ENCODE data around the gene GCNT1.
"Not testable (repeated sequence)": the region's sequence is repeated elsewhere in the genome, so short reads cannot be mapped to it uniquely, and the experiment has no call there.

GCNT1 gene

DNA sequence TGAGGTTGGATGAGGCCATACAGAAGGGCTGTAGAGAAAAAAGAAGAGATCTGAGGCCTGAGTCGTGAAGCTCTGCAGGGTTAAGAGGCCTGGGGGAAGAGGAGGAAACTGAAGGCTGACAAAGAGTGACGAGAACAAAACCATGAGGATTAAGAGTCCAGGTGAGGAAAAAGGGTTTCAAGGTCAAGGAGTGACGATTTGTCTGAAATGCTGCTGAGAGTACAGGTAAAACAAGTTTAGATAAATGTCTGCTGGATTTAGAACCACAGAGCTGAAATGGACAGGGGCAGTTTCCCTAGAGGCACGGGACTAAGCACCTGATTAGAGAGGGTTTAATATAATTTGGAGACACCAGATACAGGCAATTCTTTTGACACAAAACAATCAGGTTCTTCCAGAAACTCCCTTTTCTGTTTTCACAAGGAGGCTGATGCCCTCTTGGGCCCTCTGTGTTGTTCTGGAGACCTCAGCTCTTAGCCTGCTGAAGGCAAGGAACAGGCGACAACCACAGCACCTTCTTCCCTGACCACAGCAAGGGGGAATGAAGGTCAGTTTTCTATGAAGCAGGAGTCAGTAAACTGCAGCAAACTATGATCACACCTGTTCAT is 14.6 kb upstream of the GCNT1 start:
- no peak for DNase-seq

DNA sequence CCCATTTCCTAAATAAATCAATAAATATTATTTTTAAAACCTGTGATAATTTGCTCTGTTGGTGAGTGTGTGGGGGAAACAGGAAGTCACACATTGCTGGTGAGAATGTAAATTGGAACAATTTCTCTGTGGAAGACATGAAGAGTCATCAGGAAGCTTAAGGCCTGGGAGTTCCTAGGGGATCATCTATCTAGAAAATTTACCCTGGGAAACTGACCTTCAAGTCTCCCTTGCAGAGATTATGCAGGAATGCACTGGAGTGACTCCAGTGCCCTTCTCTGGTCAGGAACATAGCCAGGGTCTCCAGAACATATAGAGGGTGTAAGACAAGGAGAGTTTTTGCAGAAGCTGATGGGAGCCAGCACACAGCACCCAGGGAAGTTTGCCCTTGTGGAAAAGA is 13.0 kb upstream of the GCNT1 start:
- no peak for DNase-seq

DNA sequence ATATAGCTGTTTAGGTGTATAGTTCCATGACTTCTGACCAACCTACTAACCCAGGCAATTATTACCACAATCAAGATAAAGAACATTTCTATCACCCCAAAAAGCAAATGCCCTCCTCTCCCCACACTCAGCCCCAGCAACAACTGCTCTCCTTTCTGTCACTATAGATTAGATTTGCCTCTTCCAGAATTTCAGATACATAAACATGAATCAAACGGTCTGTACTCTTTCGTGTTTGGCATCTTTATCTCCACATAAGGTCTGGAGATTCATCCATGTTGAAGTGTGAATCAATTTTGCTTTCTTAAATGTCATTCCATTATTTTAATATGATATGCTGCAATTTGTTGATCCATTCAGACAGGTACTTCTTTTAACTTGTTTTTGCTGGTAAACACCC is 10.5 kb upstream of the GCNT1 start:
- no peak for DNase-seq

DNA sequence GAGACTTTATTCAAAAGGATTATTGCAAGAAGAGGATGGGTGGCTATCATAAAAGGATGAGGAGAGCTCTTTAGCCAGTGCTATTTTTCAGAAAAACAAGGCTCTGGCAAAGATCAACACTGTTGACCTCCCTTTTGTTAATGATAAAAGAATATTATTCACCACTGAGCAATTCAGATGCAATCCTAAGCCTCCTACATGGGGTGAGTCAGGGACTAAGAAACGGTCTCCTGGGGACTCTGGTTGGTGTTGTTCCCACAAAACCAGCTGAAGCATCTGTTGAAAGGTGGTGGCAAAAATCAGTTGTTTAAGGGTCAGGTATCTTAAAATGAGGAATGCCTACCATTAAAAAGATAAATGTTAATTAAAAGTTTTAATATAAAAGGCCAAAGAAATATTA is 7.7 kb upstream of the GCNT1 start:
- no peak for DNase-seq

DNA sequence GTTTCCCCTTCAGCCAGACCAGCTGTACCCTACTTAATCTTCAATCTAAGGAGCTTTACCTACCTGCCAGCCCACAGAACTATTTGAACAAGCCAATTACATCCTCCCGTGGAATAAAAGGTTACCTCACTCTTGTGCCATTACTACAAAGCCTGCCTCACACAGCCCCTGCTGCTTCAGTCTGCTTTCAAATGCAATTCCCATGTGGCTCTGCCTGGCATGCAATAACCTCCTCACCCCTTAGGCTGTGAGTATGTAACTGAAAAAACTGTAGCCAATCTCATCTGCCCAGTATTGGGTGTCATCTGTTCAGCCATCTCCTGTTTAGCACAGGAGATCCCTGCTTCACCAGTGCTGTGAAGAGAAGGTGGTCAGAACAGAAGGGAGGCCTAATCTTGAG is 6.1 kb upstream of the GCNT1 start:
- no peak for DNase-seq

DNA sequence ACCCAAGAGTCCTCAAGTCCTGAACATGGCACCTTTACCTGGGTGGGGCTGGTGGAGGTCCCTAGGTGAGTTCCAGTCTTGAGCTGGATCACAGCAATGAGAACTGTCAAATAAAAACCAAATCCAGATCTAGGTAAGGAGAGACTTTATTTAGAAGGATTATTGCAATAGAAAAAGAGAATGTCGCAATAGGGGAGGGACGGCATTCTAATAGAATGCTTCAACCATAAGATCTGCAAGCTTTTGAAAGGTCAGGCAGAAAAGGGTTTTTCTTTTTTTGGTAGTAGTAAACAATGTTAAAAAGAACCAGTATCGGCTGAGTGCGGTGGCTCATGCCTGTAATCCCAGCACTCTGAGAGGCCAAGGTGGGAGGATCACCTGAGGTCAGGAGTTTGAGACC is 5.2 kb upstream of the GCNT1 start:
- DNase-seq = no peak

DNA sequence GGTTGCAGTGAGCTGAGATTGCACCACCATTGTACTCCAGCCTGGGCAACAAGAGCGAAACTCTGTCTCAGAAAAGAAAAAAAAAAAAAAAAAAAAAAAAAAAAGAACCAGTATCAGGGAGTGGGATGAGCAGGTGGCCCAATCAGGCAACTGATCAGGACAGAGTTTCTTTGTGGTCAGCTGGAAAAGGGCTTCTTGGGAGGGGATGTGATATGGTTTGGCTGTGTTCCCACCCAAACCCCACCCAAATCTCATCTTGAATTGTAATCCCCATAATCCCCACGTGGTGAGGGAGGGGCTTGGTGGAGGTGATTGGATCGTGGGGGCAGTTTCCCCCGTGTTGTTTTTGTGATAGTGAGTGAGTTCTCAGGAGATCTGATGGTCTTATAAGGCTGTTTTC is 4.7 kb upstream of the GCNT1 start:
- DNase-seq = no peak

DNA sequence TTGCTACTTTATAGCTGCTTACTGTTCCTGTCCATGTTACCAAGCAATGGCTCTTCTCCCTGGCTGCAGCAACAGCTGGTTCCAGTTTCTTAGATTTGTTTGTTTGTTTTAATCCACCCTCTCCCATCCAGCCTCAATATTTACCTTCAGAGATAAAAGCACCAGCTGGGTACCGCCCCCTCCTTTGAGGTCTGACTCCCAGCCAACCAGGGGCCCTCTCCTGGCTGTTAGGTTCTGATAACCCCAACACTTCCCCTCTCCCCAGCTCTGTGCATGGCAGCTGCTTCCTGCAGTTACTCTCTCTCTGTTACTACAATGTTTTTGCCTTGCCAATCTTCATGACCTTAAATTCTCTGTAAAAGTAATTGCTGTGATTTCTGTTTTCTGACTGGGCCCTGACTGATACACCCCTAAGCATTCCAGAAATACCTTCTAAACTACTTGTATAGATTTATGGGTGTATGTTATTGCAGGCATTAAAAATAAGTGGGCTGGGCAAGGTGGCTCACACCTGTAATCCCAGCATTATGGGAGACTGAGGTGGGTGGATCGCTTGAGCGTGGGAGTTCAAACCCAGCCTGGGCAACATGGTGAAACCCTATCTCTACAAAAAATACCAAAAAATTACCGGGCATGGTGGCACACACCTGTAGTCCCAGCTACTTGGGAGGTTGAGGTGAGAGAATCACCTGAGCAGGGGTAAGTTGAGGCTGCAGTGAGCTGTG is 2.6 kb upstream of the GCNT1 start:
- DNase-seq = peak; percentile 70

DNA sequence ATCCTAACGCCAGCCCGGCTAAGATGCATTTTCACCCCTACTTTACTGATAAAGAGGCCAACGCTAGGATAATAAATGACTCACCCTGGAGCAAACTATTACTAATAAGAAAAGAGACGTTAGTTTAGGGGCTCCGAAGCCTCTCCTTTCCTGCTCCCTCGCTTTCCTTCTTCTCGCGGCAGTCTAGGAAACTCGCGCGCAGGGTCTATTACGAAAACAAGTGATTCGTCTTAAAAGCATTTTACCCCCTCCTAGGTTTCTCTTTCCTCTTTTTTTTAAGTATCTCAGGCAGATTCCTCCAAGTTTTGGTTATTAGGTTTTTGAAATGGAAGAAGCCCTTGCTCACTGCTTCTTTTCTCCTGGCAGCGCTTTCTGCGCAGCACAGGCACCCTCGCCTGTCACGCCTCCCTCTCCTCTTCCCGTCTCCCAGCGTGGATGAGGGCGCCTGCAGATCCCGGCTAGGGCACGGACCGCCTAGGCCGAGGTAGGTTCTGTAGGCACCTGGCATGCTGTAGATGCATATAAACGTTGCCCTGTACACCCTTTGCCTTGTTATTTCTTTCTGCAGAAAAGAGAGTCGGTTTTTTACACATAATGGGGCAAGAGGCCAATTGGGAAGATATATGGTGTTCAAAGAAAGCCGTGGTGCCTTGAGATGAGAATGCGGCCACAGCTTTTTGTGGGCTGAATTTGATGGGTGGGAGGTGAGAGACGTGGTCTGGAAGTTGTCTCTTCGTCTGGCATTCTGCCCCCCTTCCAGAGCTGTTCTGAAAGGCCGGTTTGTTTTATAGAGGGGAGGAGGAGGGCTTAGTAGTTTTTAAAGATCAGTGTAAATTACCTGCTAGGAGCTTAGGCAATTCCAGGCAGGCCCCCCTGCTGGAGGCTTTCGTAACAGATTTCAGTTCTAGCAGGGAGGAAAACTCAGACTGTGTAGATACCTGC is 983 bp downstream of the GCNT1 start:
- DNase-seq = peak; percentile 47

DNA sequence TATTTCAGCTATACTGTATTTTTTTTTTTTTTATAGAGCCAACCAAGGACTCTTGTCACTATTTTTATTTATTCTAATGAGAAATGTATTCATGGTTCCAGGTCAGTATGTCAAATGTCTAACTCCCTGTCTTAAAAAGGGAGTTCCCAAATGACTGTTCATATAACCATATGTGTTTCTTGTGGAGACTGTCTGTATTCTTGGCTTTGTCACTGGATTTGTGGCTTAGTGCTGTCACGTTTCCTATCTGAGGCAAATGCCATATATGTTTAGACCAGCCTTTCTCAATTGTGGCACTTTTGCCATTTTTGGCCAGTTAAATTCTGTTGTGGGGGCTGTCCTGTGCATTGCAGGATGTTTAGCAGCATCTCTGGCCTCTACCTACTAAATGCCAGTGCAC is 3.1 kb downstream of the GCNT1 start:
- no peak for DNase-seq

DNA sequence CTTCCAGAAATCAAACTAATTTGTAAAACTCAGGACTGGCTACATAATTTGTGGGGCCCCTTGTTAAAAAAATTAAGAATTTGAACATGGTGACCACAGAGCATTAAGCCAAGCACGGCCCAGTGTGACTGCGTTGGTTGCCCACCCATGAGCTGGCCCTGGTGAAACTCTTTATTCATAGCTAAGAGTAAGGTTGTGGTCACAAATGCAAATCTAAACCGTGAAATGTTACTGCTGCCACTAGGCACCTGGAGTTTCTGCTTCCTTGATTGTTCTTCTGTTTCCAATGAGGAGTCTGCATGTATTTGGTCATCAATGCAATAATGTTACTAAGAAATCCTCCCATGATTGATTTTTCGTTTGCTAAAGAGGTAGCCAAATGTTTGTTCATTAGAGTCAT is 4.2 kb downstream of the GCNT1 start:
- no peak for DNase-seq

DNA sequence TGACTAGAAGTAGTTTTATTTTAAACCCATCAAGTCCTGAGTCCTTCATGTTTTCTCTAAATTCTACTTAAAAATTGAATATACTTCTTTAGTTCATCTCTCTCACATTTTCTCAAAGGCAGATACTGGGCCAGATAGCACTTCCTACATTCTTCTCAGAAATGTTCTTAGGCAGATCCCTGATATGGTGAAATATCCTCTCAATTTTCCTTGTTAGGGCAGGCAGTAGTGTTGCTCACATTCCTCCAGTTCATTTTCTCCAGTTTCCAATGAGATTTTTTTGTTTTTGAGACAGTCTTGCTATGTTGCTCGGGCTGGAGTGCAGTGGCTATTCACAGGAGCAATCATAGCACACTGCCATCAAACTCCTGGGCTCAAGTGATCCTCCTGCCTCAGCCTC is 5.7 kb downstream of the GCNT1 start:
- no peak for DNase-seq

DNA sequence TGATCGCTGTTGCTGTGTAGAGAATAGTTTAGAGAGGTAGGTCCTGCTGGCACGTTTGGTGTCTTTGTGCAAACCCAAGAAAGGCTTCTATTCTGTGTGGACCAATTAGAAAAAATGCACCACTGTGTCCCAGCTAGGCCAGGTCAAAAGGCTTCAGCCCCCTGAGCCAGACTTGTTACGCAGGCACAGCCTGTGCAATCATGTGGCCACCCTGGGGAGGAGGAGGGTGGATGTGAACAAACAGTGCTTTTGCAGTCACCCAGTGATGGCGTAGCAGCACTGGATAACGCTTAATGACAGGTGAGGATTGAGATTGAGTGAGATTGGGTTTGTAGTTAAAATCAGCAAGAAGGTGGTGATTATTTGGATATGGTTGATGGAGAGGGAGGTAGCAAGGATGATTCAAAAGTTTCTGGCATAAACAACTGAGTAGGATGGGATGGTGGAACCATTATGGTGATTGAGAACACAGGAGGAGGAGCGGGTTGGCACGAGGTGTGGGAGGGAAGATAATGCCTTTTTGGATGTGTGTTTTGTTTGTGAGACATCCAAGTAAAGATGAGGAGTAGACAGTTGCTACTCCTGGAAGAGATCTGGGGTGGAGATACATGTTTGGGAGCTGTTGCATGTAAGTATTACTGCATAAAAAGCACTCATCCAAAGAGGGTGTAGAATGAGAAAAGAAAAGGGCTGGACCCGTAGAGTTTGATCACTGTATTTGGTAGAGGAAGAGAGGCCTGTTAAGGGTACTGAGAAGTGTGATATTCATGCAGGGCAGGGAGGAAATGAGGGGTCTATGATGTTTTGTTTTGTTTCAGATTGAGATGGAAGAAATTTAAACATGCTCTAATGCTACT is 6.7 kb downstream of the GCNT1 start:
- DNase-seq = no peak

DNA sequence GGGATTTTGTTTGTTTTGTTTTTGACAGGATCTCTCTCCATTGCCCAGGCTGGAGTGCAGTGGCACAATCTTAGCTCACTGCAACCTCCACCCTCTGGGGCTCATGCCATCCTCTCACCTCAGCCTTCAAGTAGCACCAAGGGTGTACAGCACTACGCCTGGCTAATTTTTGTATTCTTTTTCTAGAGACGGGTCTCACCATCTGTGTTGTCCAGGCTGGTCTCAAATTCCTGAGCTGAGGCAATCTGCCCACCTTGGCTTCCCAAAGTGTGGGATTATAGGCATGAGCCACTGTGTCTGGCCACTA is 7.3 kb downstream of the GCNT1 start:
- DNase-seq = no peak

DNA sequence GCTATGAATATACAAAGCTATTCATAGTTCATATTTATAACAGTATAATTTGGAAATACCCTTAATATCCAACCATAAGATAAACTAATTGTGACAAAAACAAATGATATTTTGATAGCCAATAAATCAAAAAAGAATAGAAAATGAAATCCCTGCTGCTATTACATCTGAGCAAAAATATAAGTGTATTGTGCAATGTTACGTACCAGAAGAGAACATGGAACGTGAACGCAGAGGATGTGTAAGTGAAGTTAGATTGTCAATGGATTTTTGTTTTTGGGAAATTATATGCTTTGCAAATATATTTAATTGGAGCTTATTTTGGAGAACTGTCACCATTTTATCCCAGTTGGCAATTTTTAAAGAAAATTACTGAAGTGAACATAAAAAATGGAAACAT is 15.4 kb downstream of the GCNT1 start:
- DNase-seq = no peak

DNA sequence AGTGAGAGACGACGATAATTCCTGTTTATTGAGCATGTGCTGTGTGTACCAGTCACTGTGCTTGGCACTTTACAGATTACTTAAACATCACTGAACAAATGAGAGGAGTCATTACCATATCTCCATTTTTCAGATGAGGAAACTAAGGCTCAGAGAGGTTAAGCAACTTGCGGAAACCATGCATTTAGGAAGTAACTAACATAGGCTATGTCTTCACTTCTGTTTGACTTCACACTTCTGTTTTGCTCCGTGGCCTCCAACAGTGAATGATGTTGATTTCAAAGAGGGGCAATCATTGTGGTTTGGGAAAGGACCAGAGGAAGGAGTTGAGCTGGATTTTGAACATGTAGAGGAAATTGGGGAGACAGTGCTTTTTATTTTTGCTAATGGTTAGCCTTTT is 16.7 kb downstream of the GCNT1 start:
- DNase-seq = no peak

DNA sequence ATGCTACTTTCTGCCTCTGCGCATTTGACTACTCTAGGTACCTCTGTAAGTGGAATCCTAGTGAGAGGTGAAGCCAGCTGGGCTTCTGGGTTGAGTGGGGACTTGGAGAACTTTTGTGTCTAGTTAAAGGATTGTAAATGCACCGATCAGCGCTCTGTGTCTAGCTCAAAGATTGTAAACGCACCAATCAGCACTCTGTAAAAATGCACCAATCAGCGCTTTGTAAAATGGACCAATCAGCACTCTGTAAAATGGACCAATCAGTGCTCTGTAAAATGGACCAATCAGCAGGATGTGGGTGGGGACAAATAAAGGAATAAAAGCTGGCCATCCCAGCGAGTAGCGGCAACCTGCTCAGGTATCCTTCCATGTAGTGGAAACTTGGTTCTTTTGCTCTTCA is 18.8 kb downstream of the GCNT1 start:
- not testable (repeated sequence) for DNase-seq

DNA sequence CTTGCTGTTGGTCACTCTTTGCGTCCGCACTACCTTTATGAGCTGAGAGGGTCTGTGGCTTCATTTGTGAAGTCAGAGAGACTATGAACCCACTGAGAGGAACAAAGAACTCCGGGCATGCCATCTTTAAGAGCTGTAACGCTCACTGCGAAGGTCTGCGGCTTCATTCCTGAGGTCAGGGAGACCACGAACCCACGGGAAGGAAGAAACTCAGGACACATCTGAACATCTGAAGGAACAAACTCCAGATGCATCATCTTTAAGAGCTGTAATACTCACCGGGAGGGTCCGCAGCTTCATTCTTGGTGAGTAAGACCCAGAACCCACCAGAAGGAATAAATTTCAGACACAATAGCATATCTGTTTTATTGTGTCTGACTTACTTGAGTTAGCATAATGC is 19.2 kb downstream of the GCNT1 start:
- DNase-seq = no peak

DNA sequence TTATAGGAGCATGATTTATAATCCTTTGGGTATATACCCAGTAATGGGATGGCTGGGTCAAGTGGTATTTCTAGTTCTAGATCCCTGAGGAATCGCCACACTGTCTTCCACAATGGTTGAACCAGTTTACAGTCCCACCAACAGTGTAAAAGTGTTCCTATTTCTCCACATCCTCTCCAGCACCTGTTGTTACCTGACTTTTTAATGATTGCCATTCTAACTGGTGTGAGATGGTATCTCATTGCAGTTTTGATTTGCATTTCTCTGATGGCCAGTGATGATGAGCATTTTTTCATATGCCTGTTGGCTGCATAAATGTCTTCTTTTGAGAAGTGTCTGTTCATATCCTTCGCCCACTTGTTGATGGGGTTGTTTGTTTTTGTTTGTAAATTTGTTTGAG is 20.4 kb downstream of the GCNT1 start:
- not testable (repeated sequence) for DNase-seq

DNA sequence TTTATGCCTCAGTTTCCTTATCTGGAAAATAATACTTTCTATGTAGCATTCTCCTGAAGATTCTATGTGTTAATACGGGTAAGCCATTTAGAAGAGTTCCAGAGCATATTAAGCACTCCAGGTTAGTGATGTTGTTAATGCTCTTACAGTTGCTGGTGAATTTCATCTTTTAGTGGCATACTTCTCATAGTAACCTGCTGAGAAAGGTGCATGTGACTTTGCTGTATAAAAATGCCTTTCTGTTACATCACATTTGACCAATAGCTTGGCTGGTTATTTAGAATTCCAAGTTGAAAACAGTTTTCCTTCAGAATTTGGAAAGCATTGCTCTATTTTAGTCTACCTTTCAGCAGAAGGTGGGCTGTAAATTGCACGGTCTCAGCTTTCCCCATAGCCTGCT is 27.2 kb downstream of the GCNT1 start:
- no peak for DNase-seq

DNA sequence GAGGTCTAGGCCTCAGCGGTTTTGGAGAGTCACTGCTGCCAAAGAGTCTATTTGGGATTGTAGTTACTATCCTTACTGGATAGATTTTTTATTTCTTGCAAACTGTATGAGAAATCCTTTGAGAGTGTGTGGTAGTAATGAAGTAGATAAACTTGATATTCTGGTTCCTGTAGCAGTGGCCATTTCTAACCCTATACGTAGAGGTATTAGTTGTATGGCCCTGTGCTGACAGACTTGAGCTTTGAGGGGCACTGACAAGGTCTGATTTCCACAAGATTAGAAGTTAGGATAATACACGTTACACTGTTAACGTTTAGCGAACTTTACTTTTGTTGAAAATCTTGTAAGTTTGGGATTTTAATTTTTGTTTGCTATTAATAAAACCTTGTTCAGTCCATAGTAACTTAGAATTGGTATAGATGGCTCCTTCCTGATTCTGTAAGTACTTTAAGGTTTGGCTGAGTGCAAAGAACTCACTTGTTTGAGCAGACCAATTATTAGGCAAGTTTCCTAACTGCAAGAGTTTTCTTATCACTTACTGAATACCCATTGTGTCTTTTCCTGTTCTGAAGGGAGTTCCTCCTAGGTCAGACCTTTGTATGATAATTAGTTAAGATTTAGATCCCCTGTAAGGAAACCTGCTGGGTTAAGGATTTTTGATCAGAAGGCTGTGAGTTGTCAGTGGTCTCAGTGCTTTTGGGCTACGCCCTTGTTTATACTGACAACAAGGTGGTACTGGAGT is 31.4 kb downstream of the GCNT1 start:
- no peak for DNase-seq

DNA sequence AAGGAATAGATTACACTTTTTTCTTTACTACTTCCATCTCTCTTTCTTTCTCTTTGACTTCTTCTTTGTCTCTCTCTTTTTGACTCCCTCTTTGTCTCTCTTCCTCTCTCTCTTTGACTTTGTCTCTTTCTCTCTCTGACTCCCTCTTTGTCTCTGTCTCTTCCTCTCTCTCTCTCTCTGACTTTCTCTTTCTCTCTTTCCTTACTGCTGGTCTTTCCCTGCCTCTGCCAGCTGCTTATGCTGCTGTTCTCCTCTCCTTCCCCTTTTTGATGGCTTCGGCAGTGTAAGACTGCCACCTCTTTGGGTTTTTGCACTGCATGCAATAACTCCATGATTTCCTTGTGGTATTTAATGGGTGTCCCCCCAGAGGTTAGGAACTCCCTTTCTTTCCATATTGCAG is 32.1 kb downstream of the GCNT1 start:
- DNase-seq = not testable (repeated sequence)

Measured in NCI-H1105 (cell line).